ENCODE measurements around the gene TSSK6.
A peak's percentile ranks its signal among the peaks of the same experiment; 100 is the strongest.

The TSSK6 gene

GRCh38 chr19:19544954-19545591 lies 29.7 kb upstream of the TSSK6 start:
- DNase-seq (ENCODE audit: low read depth in 2 of 2) = no peak

GRCh38 chr19:19544257-19544953 lies 29.1 kb upstream of the TSSK6 start:
- no peak for DNase-seq (ENCODE audit: low read depth in 2 of 2)

- no peak for DNase-seq (ENCODE audit: low read depth in 2 of 2)
These were observed 28.3 kb upstream of the TSSK6 start for GRCh38 chr19:19543640-19544039.

- DNase-seq (ENCODE audit: low read depth in 2 of 2) = no peak
These were observed 27.8 kb upstream of the TSSK6 start for GRCh38 chr19:19543101-19543500.

- DNase-seq (ENCODE audit: low read depth in 2 of 2) = no peak
These were observed 27.2 kb upstream of the TSSK6 start for GRCh38 chr19:19542507-19542906.

- peak in 1 of 2 donors; percentile 7 for DNase-seq (ENCODE audit: low read depth in 2 of 2)
These were observed 26.3 kb upstream of the TSSK6 start for GRCh38 chr19:19541616-19542015.

GRCh38 chr19:19540715-19541515 lies 25.6 kb upstream of the TSSK6 start:
- DNase-seq (ENCODE audit: low read depth in 2 of 2) = peak; percentile 24 to 53

GRCh38 chr19:19540064-19540714 lies 24.8 kb upstream of the TSSK6 start:
- peak; percentile 42 to 45 for DNase-seq (ENCODE audit: low read depth in 2 of 2)

- no peak for DNase-seq (ENCODE audit: low read depth in 2 of 2)
These were observed 24.3 kb upstream of the TSSK6 start for GRCh38 chr19:19539698-19540063.

- DNase-seq (ENCODE audit: low read depth in 2 of 2) = no peak
These were observed 23.4 kb upstream of the TSSK6 start for GRCh38 chr19:19538785-19539166.

- no peak for DNase-seq (ENCODE audit: low read depth in 2 of 2)
These were observed 22.9 kb upstream of the TSSK6 start, which contains the start of gene CILP2 for GRCh38 chr19:19538061-19538784. Gene CILP2 (plus strand): TSS chr19:19538265. CDS start chr19:19538350, 85 bp downstream.

GRCh38 chr19:19537075-19538048 lies 22.0 kb upstream of the TSSK6 start:
- no peak for DNase-seq (ENCODE audit: low read depth in 2 of 2)

GRCh38 chr19:19535311-19536191 lies 20.2 kb upstream of the TSSK6 start:
- no peak for DNase-seq (ENCODE audit: low read depth in 2 of 2)

GRCh38 chr19:19534556-19535265 lies 19.4 kb upstream of the TSSK6 start:
- no peak for DNase-seq (ENCODE audit: low read depth in 2 of 2)

- DNase-seq (ENCODE audit: low read depth in 2 of 2) = no peak
These were observed 18.5 kb upstream of the TSSK6 start for GRCh38 chr19:19533841-19534240.

GRCh38 chr19:19532806-19533701 lies 17.7 kb upstream of the TSSK6 start:
- DNase-seq (ENCODE audit: low read depth in 2 of 2) = no peak

GRCh38 chr19:19531951-19532805 lies 16.8 kb upstream of the TSSK6 start:
- peak; percentile 54 to 59 for DNase-seq (ENCODE audit: low read depth in 2 of 2)

Measured in stimulated activated CD8-positive, alpha-beta memory T cell treated with anti-CD3 and anti-CD28 coated beads, Interleukin-15, amount 100 ng/mL, for 4 hours (primary cell).